HG03097 (cell line): ENCODE measurements around the gene GRK1.

ENCODE experiments used
- ATAC-seq: cut with Tn5 transposase; IDR thresholded peaks from one replicate; pipeline ENCODE4 v1.9.1; 2021; ENCODE audit not compliant: unreplicated experiment, low FRiP score

Gene GRK1

DNA sequence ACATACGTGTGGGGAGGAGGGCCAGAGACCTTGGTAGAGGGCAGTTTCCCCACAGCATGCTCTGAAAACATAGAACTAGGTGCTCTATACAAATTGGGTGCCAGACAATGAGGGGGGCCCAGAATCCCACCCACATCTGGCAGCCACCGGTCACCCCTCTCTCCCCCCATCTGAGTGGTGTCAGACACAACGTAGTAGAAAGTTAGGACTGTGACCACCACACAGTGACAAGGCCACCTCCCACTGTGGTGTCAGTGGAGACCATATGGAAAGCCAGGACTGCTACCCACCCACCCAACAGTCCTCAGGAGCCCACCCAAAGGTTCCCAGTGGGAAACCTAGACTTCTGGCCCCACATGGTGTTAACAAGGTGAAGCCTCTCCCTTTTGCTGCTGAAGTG is 7.0 kb upstream of the GRK1 start:
- no peak for ATAC-seq

DNA sequence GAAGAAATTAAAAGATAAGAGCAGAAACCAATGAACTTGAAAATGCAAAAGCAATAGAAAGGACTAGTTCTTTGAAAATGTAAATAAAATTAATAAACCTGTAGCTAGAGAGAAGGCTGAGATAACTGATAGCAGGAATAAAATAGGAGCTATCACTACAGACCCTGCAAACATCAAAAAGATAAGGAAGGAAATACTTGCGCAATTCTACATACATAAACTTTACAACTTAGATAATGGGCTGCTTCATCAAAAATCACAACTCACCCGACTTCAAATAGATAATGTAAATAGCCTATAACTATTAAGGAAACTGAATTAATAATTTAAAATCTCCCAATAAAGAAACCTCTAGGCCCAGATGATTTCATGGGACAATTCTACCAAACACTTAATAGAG is 5.5 kb upstream of the GRK1 start:
- ATAC-seq, result no peak

DNA sequence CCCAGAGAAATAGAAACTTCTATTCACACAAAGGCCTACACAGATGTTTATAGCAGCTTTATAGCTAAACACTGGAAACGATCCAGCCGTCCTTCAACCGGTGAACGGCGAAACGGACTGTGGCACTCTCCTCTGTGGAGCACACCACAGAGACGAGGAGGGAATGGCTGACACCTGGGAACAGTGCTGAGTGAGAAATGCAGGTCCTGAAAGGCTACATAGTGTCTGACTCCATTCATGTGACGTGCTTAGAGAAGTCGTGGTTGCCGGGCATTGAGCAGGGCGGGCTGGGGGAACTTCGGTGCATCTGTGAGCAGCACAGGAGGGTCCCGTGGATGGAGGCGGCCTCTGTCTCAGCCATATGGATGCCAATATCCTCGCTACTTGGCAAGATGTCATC is 3.1 kb upstream of the GRK1 start:
- ATAC-seq, result no peak

DNA sequence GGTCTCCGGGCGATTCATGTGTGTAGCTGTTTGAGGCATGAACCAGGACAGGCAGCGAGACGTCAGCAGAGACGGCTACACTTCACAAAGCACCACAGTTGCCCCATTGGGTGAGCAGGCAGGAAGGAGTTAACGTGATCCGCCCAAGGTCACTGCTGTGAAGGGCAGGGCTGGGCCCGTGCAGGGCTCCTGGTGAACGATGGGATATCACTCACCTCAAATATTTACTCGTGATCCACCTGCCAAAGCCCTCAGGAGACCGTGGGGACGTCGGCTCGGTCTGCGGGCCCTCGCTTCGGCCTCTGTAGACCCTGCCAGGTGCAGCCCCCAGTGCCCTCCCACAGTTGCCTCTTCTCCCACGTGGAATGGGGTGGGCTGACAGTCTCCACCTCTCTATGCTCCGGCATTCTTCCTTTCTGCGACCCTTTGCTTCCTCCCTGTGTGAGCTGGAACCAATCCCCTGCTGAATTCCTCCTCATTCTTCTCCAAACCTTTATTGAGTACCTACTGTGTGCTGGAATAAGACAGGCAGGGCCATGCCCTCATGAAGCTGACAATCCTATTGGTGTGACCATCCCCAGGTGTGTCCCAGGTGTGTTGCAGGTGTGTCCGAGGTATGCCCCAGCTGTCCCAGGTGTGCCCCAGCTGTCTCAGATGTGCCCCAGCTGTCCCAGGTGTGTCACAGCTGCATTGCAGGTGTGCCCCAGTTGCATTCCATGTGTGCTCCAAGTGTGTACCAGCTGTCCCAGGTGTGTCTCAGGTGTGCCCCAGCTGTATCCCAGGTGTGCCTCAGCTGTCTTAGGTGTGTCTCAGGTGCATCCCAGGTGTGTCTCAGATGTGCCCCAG is 2.0 kb upstream of the GRK1 start:
- no peak for ATAC-seq

DNA sequence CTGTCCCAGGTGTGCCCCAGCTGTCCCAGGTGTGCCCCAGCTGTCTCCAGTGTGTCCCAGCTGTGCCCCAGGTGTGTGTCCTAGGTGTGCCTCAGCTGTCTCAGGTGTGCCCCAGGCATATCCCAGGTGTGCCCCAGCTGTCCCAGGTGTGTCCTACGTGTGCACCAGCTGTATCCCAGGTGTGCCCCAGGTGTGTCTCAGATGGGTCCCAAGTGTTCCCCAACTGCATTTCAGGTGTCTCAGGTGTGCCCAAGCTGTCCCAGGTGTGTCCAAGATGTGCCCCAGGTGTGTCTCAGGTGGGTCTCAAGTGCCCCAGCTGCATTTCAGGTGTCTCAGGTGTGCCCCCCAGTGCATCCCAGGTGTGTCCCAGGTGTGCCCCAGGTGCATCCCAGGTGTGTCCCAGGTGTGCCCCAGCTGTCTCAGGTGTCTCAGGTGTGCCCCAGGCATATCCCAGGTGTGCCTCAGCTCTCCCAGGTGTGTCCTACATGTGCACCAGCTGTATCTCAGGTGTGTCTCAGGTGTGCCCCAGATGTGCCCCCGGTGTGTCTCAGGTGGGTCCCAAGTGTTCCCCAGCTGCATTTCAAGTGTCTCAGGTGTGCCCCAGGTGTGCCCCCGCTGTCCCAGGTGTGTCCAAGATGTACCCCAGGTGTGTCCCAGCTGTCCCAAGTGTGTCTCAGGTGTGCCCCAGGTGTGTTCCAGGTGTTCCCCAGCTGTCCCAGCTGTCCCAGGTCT is 1.3 kb upstream of the GRK1 start:
- no peak for ATAC-seq

DNA sequence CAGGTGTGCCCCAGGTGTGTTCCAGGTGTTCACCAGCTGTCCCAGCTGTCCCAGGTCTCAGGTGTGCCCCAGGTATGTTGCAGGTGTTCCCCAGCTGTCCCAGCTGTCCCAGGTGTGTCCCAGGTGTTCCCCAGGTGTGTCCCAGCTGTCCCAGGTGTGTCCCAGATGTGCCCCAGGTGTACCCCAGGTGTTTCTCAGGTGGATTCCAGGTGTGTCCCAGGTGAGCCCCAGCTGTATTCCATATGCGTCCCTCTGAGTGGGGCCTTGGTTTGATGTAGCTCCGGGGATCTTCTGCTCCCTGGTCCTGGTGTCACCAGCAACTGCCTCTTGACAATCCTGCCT is 719 bp upstream of the GRK1 start:
- ATAC-seq, result no peak

DNA sequence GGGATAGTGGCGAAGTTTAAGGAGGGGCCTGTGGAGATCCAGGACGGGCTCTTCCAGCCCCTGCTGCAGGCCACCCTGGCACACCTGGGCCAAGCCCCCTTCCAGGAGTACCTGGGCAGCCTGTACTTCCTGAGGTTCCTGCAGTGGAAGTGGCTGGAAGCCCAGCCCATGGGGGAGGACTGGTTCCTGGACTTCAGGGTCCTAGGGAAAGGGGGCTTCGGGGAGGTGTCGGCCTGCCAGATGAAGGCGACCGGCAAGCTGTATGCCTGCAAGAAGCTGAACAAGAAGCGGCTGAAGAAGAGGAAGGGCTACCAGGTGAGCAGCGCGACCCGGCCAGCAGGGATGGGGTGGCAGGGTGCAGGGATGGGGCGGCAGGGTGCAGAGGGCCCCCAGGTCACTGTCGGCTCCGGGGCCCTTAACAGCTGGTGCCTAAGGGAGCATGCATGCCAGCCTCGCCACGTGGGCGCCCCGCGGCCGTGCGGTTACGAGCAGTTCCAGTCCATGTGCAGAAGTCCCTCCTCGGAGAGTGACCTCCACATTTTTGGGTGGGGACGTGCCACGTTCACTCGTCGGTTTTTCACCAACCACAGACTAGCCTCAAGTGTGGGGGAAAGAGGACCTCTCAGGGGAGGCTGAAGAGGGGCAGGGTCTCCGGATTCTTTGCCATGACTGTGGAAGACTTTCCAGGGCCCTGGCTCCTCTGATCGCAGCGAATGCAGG is 912 bp downstream of the GRK1 start:
- no peak for ATAC-seq

DNA sequence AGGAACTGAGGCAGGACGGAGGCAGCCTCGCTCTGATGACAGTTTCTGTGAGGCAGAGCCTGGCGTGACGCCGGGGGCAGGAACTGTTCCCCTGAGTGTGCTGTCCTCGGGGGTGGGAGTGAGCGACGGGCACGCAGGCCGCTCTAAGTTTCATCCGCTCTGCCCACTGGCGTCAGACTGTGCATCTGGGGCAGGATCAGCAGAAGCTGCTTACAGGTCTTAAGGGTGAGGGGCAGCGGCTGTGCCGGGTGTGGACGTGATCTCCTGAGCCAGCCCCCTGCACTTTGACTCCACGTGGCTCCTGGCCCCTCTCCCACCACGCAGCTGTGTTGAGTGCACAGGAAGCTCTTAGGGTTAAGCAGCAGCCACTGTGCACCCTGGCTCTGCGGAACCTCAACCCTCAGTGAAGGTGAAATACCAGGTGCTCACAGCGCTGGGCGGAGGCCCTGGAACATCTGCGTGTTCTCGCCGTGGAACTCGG is 1.5 kb downstream of the GRK1 start:
- no peak for ATAC-seq

DNA sequence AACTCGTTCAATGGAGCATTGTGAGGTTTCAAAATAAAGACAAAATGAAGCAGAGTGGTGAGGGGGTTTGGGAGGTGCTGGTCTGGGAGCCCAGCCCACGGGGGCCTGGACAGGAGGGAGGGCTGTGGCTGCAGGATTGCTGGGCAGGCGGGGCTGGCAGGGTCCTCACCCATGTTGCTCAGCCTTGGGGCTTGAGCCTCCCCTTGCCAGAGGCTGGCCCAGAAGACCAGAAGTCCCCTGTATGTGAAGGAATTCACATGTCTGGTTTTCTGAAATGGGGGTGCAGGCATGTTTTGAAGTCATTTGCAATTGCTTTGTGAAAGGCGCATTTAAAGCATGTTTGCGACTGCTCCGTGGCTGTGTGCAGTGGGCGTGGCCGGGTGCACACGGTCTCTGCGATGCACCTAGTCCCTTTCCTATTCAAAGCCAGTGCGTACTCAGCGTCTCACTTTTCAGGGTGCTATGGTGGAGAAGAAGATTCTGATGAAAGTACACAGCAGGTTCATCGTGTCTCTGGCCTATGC is 2.3 kb downstream of the GRK1 start:
- no peak for ATAC-seq

DNA sequence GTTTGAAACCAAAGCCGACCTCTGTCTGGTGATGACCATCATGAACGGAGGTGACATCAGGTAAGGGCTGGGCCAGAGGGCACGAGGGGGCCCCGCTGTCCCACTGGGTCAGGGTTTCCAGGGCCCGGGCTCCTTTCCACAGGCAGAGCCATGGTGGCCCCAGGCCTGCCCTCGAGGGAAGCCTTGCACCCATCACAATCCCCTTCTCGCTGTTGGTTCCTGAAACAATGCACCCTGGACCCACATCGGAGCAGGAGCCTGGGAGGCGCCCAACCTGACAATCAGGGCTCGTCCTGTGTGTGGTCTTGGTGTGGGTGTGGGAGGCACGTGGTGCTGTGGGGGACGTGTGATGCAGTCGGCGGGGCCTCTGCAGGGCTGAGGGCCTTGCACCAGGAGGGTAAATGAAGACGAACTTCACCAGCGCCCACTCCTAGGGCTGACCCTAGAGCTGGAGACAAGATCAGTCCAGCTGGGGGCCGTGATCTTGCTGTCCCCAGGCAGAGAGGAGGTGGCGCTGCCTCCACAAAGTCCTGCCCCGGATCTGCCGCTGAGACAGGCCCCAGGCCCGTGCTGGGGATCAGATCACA is 2.8 kb downstream of the GRK1 start:
- no peak for ATAC-seq

DNA sequence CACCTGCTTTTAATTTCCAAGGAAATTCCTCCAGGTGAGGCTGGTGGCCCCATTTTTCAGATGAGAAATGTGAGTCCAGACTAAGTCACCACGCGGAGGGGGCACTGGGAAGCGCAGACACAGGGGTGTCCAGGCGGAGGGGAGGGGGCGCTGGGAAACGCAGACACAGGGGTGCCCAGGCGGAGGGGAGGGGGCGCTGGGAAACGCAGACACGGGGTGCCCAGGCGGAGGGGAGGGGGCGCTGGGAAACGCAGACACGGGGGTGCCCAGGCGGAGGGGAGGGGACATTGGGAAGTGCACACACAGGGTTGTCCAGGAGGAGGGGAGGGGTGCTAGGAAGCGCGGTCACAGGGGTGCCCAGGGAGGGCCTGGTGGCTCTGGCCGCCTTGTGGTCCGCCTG is 3.5 kb downstream of the GRK1 start:
- no peak for ATAC-seq

DNA sequence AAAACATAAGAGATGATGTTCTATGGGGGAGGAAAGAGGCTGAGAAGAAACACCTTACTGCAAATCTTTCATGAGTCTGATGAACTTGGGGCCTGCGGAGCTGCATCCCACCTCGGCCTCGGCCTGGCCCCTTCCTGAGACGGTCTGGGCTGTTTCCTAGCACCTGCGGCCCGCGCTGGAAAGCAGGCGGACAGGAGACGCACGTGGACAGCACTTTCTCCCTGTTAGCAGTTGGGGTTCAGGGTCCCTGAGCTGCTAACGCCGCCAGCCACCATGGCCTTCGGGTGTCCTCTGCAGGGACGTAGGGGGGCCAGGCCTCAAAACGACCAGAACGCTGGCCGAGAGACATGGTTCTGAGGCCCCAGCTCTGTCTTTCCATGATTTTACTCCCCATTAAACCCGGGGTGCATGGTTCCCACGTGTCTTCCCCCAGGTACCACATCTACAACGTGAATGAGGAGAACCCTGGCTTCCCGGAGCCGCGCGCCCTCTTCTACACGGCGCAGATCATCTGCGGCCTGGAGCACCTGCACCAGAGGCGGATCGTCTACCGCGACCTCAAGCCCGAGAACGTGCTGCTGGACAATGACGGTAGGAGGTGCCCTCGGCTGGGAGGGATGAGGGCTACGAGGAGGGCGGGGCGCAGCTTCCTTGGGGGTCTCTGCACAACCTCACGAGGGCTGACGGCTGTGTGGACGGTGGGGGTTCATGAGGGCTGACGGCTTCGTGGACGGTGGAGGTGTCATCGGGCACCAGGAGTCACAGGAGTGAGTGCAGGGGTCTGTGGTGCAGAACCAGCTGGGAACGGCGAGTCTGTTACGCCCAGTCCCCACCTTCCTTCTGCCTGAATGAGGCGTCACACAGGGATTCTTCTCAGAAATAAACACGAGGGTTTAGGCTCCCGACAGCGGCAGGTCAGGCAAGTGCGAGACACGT is 4.3 kb downstream of the GRK1 start:
- no peak for ATAC-seq

DNA sequence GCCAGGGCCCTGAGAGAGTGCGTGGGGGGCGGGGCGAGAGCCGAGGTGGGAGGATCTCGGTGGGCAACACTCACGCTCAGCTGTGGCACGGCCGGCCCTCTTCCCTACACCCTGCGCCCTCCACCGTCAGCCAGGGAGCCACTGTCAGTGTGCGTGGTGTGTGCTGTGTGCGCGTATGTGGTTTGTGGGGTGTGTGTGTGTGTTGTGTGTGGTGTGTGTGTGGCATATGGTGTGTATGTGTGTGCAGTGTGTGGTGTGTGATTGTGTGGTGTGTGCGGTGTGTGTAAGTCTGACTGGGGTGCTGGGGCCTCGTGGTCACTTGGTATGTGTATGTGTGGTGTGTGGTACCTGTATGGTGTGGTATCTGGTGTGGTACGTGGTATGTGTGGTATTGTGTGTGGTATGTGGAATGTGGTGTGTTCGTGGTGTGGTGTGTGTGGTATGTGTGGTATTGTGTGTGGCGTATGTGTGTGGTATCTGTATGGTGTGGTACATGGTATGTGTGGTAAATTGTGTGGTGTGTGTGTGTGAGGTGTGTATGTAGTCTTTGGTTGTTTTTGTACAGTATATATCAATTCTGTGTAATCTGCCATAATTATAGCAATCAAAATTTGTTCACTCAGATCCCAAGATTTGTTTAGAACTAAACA is 5.1 kb downstream of the GRK1 start:
- ATAC-seq, result no peak

DNA sequence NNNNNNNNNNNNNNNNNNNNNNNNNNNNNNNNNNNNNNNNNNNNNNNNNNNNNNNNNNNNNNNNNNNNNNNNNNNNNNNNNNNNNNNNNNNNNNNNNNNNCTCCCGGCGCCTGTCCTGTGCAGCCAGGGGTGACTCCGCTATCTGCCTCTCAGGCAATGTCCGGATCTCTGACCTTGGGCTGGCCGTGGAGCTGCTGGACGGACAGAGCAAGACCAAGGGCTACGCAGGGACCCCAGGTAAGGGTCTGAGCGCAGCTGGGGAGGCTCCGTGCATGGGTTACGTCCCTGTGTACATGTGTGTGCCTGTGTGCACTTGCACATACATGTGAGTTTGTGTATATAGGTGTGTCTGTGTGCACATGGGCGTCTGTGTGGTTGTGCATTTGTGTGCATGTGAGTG is 55.9 kb downstream of the GRK1 start:
- ATAC-seq, result no peak

DNA sequence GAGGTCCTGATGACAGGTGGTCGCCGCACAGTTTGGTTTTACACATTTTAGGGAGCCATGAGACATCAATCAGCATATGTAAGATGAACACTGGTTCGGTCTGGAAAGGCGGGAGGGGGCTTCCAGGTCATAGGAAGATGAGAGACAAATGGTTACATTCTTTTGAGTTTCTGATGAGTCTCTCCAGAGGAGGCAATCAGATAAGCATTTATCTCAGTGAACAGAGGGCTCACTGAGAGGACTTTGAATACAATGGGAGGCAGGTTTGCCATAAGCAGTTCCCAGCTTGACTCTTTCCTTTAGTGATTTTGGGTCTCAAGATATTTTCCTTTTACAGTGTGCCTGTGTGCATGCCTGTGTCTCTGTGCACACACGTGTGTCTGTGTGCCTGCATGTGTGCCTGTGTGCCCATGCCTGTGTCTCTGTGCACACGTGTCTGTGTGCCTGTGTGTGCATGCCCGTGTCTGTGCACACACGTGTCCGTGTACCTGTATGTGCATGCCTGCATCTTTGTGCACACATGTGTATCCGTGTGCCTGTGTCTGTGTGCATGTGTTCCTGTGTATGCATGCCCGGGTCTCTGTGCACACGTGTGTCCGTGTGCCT is 56.5 kb downstream of the GRK1 start:
- ATAC-seq, result no peak

DNA sequence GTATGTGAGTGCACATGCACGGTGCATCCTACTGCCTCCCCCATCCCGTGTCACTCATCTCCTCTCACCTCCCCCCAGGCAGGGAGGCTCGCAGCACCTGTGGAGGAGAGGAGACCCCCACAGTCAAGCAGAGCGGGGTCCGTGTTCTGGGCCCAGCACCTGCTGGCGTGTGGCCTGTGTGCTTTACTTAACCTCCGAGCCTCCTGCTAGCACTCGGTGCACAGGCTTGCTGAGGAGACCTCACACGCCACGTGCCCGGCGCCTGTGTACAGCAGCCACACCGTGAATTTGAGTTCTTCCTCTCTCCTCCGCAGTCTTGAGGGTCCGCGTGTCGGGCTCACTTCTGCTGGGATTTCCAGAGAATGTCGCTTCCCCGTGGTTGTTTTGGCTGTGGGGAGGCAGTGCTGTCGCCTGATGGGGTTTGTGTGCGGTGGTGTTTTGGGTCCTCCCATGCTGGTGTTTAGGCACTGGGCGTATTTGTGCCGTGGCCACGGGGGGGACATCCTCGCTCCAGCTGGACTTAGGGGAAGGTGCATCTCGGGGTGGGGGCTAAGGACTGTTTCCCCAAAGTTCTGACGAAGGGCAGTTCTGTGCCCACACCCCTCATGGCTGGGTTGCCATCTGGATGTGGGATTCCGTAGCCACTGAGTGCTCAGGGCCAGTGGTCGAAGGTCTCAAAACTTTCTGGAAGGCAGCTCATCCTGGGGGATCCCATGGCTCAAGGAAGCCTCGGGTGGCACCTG is 57.2 kb downstream of the GRK1 start:
- ATAC-seq, result no peak

DNA sequence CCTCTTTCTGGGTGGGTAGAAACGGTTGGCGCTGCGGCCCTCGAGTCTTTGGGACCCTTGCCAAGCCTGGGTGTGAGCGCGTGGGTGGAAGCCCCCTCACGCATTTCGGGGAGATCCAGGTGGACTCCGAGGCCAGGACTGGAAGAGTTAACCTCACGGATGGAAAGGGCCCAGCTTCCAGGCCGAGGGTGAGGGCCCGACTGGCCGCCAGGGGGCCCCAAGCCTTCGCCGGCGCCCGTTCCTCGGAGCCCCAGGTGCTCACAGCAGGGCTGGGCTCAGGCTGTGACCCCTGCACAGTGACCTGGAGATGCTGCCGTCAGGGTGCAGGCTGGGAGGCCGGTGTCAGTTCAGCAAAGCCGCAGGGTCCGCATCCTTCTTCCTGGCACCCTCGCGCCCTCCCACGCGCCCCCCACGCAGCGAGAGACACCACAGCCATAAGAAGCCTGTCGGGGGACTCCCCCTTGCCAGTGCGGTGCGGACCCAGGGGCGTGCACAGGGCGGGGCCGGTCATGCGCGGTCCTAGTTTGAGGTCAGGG is 57.8 kb downstream of the GRK1 start:
- ATAC-seq, result peak; percentile 65
